Measurements from ENCODE around the gene SCNN1B.
"Not testable (repeated sequence)": the region's sequence is repeated elsewhere in the genome, so short reads cannot be mapped to it uniquely, and the experiment has no call there.

Gene SCNN1B

GRCh38 chr16:23302045-23302956 lies at the start of gene SCNN1B:
TSS of gene SCNN1B (plus strand) at chr16:23302302. CDS start at chr16:23348600, 46,298 bp downstream.
- no peak for FAIRE-seq

GRCh38 chr16:23252310-23252709 lies 49.8 kb upstream of the SCNN1B start:
- FAIRE-seq, result no peak

GRCh38 chr16:23253650-23254049 lies 48.5 kb upstream of the SCNN1B start:
- FAIRE-seq, result not testable (repeated sequence)

- no peak for FAIRE-seq
These were observed 47.8 kb upstream of the SCNN1B start for GRCh38 chr16:23254338-23254737.

- no peak for FAIRE-seq
These were observed 47.1 kb upstream of the SCNN1B start for GRCh38 chr16:23255000-23255399.

- FAIRE-seq, result no peak
These were observed 45.7 kb upstream of the SCNN1B start for GRCh38 chr16:23256440-23256839.

GRCh38 chr16:23257682-23258081 lies 44.4 kb upstream of the SCNN1B start:
- no peak for FAIRE-seq

- FAIRE-seq, result no peak
These were observed 43.2 kb upstream of the SCNN1B start for GRCh38 chr16:23258919-23259237.

GRCh38 chr16:23267647-23268046 lies 34.5 kb upstream of the SCNN1B start:
- no peak for FAIRE-seq

- no peak for FAIRE-seq
These were observed 33.5 kb upstream of the SCNN1B start for GRCh38 chr16:23268561-23268960.

GRCh38 chr16:23269248-23269953 lies 32.7 kb upstream of the SCNN1B start:
- FAIRE-seq, result no peak

GRCh38 chr16:23270654-23271053 lies 31.4 kb upstream of the SCNN1B start:
- FAIRE-seq, result no peak

- no peak for FAIRE-seq
These were observed 27.1 kb upstream of the SCNN1B start for GRCh38 chr16:23274968-23275367.

- FAIRE-seq, result no peak
These were observed 25.3 kb upstream of the SCNN1B start for GRCh38 chr16:23276821-23277220.

GRCh38 chr16:23278031-23278430 lies 24.1 kb upstream of the SCNN1B start:
- FAIRE-seq, result no peak

GRCh38 chr16:23279721-23280153 lies 22.4 kb upstream of the SCNN1B start:
- FAIRE-seq, result no peak

- no peak for FAIRE-seq
These were observed 21.6 kb upstream of the SCNN1B start for GRCh38 chr16:23280483-23280967.

- no peak for FAIRE-seq
These were observed 19.5 kb upstream of the SCNN1B start for GRCh38 chr16:23282568-23282967.

GRCh38 chr16:23283571-23283970 lies 18.5 kb upstream of the SCNN1B start:
- no peak for FAIRE-seq

- no peak for FAIRE-seq
These were observed 17.5 kb upstream of the SCNN1B start for GRCh38 chr16:23284584-23284983.

- no peak for FAIRE-seq
These were observed 16.0 kb upstream of the SCNN1B start for GRCh38 chr16:23286131-23286532.

- FAIRE-seq, result no peak
These were observed 13.9 kb upstream of the SCNN1B start for GRCh38 chr16:23288209-23288608.

GRCh38 chr16:23288726-23289512 lies 13.2 kb upstream of the SCNN1B start:
- no peak for FAIRE-seq
